H9 (cell line): ENCODE results near the gene OR52W1. TPM values are rescaled to one million over a fixed set of nuclear protein-coding genes. Genes with fewer than 3 reads are reported as not detected.

Source experiments
- DNase-seq: peaks from one replicate; pipeline ENCODE4 v3.0.0-alpha.2; 2017
- H2AFZ ChIP-seq: one replicate; pipeline ENCODE4 v1.6.1; 2013; ENCODE audit warnings: mild to moderate bottlenecking, low read length, control low read depth, moderate library complexity
- H2AK5ac ChIP-seq: 2 replicates; pipeline ENCODE4 v1.6.1; 2013; ENCODE audit warnings: low read length, control low read depth, mixed read lengths; ENCODE audit not compliant: insufficient read length
- H2BK120ac ChIP-seq: one replicate; pipeline ENCODE4 v1.6.1; 2013; ENCODE audit warnings: low read depth, mild to moderate bottlenecking, low read length, control low read depth, inconsistent platforms; ENCODE audit not compliant: poor library complexity, severe bottlenecking
- H2BK12ac ChIP-seq: 2 replicates; pipeline ENCODE4 v1.6.1; 2013; ENCODE audit warnings: low read length, control low read depth, mixed read lengths, low read depth; ENCODE audit not compliant: insufficient read length
- H2BK15ac ChIP-seq: 2 replicates; pipeline ENCODE4 v1.6.1; 2013; ENCODE audit warnings: low read depth, low read length, control low read depth
- H2BK20ac ChIP-seq: one replicate; pipeline ENCODE4 v1.6.1; 2013; ENCODE audit warnings: low read depth, mild to moderate bottlenecking, low read length, control low read depth, inconsistent platforms; ENCODE audit not compliant: poor library complexity, severe bottlenecking
- H2BK5ac ChIP-seq: 2 replicates; pipeline ENCODE4 v1.6.1; 2013; ENCODE audit warnings: low read length, control low read depth, mixed read lengths; ENCODE audit not compliant: insufficient read length
- H3K14ac ChIP-seq: 2 replicates; pipeline ENCODE4 v1.6.1; 2013; ENCODE audit warnings: low read length, control low read depth; ENCODE audit not compliant: insufficient read depth
- H3K18ac ChIP-seq: 2 replicates; pipeline ENCODE4 v1.6.1; 2013; ENCODE audit warnings: low read depth, mild to moderate bottlenecking, mixed read lengths, low read length, control low read depth; ENCODE audit not compliant: insufficient read length
- H3K23ac ChIP-seq: 2 replicates; pipeline ENCODE4 v1.6.1; 2013; ENCODE audit warnings: low read length, control low read depth, mixed read lengths, low read depth; ENCODE audit not compliant: insufficient read length
- H3K23me2 ChIP-seq: 2 replicates; pipeline ENCODE4 v1.6.1; 2013; ENCODE audit warnings: low read depth, mild to moderate bottlenecking, mixed read lengths, low read length, control low read depth; ENCODE audit not compliant: insufficient read length, poor library complexity, severe bottlenecking
- H3K27ac ChIP-seq: 2 replicates; pipeline ENCODE4 v1.5.1; 2013; ENCODE audit warnings: low read length, control low read depth, mixed read lengths, low read depth; ENCODE audit not compliant: insufficient read length
- H3K27me3 ChIP-seq: 2 replicates; pipeline ENCODE4 v1.6.1; 2013; ENCODE audit warnings: low read length, control low read depth, inconsistent platforms; ENCODE audit not compliant: insufficient read depth
- H3K4ac ChIP-seq: 2 replicates; pipeline ENCODE4 v1.6.1; 2013; ENCODE audit warnings: low read depth, mild to moderate bottlenecking, control low read depth, inconsistent platforms, low read length, moderate library complexity
- H3K4me1 ChIP-seq: 2 replicates; pipeline ENCODE4 v1.6.1; 2013; ENCODE audit warnings: low read length, control low read depth, inconsistent platforms; ENCODE audit not compliant: insufficient read depth
- H3K4me2 ChIP-seq: 2 replicates; pipeline ENCODE4 v1.6.1; 2013; ENCODE audit warnings: low read length, control low read depth, mixed read lengths; ENCODE audit not compliant: insufficient read length, insufficient read depth
- H3K56ac ChIP-seq: 2 replicates; pipeline ENCODE4 v1.6.1; 2013; ENCODE audit warnings: low read depth, mild to moderate bottlenecking, mixed read lengths, low read length, control low read depth; ENCODE audit not compliant: insufficient read length
- H3K79me1 ChIP-seq: 2 replicates; pipeline ENCODE4 v1.6.1; 2013; ENCODE audit warnings: low read depth, mild to moderate bottlenecking, moderate library complexity, low read length, control low read depth, inconsistent platforms; ENCODE audit not compliant: insufficient read depth, poor library complexity, severe bottlenecking
- H3K79me2 ChIP-seq: 2 replicates; pipeline ENCODE4 v1.6.1; 2013; ENCODE audit warnings: low read length, control low read depth, inconsistent platforms; ENCODE audit not compliant: insufficient read depth
- H3K9ac ChIP-seq: 2 replicates; pipeline ENCODE4 v1.6.1; 2013; ENCODE audit warnings: low read length, control low read depth, mixed read lengths; ENCODE audit not compliant: insufficient read length; ENCODE audit errors: extremely low read depth
- H3K9me3 ChIP-seq: one replicate; pipeline ENCODE4 v1.6.1; 2013; ENCODE audit warnings: low read depth, low read length, inconsistent platforms; ENCODE audit not compliant: control insufficient read depth
- H3T11ph ChIP-seq: one replicate; pipeline ENCODE4 v1.6.1; 2013; ENCODE audit warnings: mild to moderate bottlenecking, low read length, control low read depth, inconsistent platforms
- H4K20me1 ChIP-seq: one replicate; pipeline ENCODE4 v1.6.1; 2013; ENCODE audit not compliant: control insufficient read depth, insufficient read length, insufficient read depth
- H4K5ac ChIP-seq: 2 replicates; pipeline ENCODE4 v1.6.1; 2013; ENCODE audit warnings: low read depth, mild to moderate bottlenecking, mixed read lengths, low read length, control low read depth; ENCODE audit not compliant: insufficient read length
- H4K8ac ChIP-seq: replicated peaks from 2 replicates; pipeline ENCODE4 v1.6.1; 2013; ENCODE audit warnings: low read length, control low read depth, mixed read lengths, low read depth; ENCODE audit not compliant: insufficient read length
- H4K91ac ChIP-seq: 2 replicates; pipeline ENCODE4 v1.6.1; 2013; ENCODE audit warnings: low read depth, mild to moderate bottlenecking, moderate library complexity, mixed read lengths, low read length, control low read depth; ENCODE audit not compliant: insufficient read length
- H3K27ac Mint-ChIP-seq, 3 experiments: 2 replicates in 2 of 3; 3 replicates in 1 of 3; pipeline ENCODE4 v1.8.0; 2020 to 2021; ENCODE audit warnings: mixed read lengths in 3 of 3, mild to moderate bottlenecking in 1 of 3, moderate library complexity in 1 of 3
- H3K27me3 Mint-ChIP-seq: 2 replicates; pipeline ENCODE4 v1.8.0; 2021; ENCODE audit warnings: low read depth, mild to moderate bottlenecking, moderate library complexity, mixed read lengths
- H3K36me3 Mint-ChIP-seq, 3 experiments: 2 replicates in 2 of 3; 3 replicates in 1 of 3; pipeline ENCODE4 v1.8.0; 2020 to 2021; ENCODE audit warnings: low read depth in 3 of 3, mixed read lengths in 3 of 3; ENCODE audit not compliant: insufficient read depth in 1 of 3
- H3K4me1 Mint-ChIP-seq, 2 experiments: 2 replicates each; pipeline ENCODE4 v1.8.0; 2020; ENCODE audit warnings: mixed read lengths in 2 of 2
- H3K4me3 Mint-ChIP-seq, 2 experiments: 2 replicates in 1 of 2; 3 replicates in 1 of 2; pipeline ENCODE4 v1.8.0; 2020 to 2021; ENCODE audit warnings: mild to moderate bottlenecking in 2 of 2, mixed read lengths in 2 of 2, moderate library complexity in 1 of 2
- H3K9me3 Mint-ChIP-seq, 2 experiments: 2 replicates in 1 of 2; 3 replicates in 1 of 2; pipeline ENCODE4 v1.8.0; 2020; ENCODE audit warnings: mild to moderate bottlenecking in 2 of 2, mixed read lengths in 2 of 2, moderate library complexity in 1 of 2
- CTCF ChIP-seq: fragments of 200-600 bp; sonication (generic); conservative IDR thresholded peaks from 3 replicates; pipeline ENCODE4 v1.8.0; 2021; ENCODE audit warnings: antibody characterized with exemption, mild to moderate bottlenecking
- WGBS: extraction: QIAGEN DNeasy Blood & Tissue Kit; methylation state at CpG from one replicate; pipeline ENCODE4 v1.1.7; 2013; ENCODE audit warnings: missing lambda C conversion rate, low lambda C conversion rate, mixed read lengths; ENCODE audit not compliant: insufficient read length; ENCODE audit errors: extremely low coverage; 5-methylcytosine and 5-hydroxymethylcytosine counted together
- total RNA-seq: library from RNA; stranded (reverse); gene quantifications from 2 replicates; pipeline ENCODE4 v1.2.1, GENCODE V29; 2021

Gene OR52W1
- total RNA-seq, 1 experiment from 2014 or later = not detected

DNA sequence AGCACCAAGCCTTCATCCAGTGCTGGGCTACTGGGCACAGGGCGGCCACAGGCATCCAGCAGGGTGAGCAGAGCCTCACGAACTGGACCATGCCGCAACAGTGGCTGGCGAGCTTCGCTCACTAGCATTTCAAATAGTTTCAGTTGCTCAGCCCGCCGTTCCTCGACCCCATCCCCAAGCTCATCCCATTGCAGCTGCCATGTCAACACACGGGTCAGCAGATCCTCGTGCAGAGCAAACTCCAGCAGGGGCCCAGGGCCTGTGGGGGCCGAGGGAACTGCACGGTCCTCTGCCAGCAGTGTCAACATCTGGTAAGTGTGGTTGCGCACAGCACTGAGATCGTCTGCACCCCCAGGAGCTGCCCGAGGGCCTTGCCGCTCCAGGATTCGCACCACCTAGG is 24.8 kb downstream of the OR52W1 start:
- Mint-ChIP-seq H3K4me3 (no peak overlapping the region), H3K27me3 (no peaks in the 10 kb centered on the region), H3K9me3 (no peaks in the 10 kb centered on the region), H3K4me1 (no peaks in the 10 kb centered on the region), H3K36me3 (peaks cover 11 to 41% (median 21%) of the 10 kb centered on the region in 3 experiments; a peak in 5 of 7 replicates), H3K27ac (no peak overlapping the region)
- H3K14ac ChIP-seq = no peak overlapping the region
- no peak overlapping the region for H2AK5ac ChIP-seq
- no peak overlapping the region for H3K18ac ChIP-seq
- H3K9me3 ChIP-seq = no peaks in the 10 kb centered on the region
- H2BK20ac ChIP-seq = no peak overlapping the region
- TF ChIP-seq CTCF = no peak
- H3K79me2 ChIP-seq = no peaks in the 10 kb centered on the region
- no peaks in the 10 kb centered on the region for H3K27me3 ChIP-seq
- no peaks in the 10 kb centered on the region for H3K23me2 ChIP-seq
- H2BK12ac ChIP-seq = no peak overlapping the region
- H3T11ph ChIP-seq = no peak overlapping the region
- no peaks in the 10 kb centered on the region for H3K79me1 ChIP-seq
- no peak overlapping the region for H3K23ac ChIP-seq
- no peak overlapping the region for H3K4me2 ChIP-seq
- H4K8ac ChIP-seq = no peak overlapping the region
- no peak overlapping the region for H2BK15ac ChIP-seq
- no peak overlapping the region for H3K56ac ChIP-seq
- DNase-seq = no peak
- H4K91ac ChIP-seq = no peak overlapping the region
- H2BK5ac ChIP-seq = no peak overlapping the region
- no peak overlapping the region for H3K9ac ChIP-seq
- no peaks in the 10 kb centered on the region for H3K4me1 ChIP-seq
- no peaks in the 10 kb centered on the region for H4K20me1 ChIP-seq
- no CpG with 5 or more reads among the region's 17 CpGs for WGBS
- H3K27ac ChIP-seq = no peak overlapping the region
- no peak overlapping the region for H2BK120ac ChIP-seq
- no peak overlapping the region for H4K5ac ChIP-seq
- no peak overlapping the region for H3K4ac ChIP-seq
- no peak overlapping the region for H2AFZ ChIP-seq
